ENCODE data around the gene LSM10.
A peak's percentile ranks its signal among the peaks of the same experiment; 100 is the strongest.

The LSM10 gene

DNA sequence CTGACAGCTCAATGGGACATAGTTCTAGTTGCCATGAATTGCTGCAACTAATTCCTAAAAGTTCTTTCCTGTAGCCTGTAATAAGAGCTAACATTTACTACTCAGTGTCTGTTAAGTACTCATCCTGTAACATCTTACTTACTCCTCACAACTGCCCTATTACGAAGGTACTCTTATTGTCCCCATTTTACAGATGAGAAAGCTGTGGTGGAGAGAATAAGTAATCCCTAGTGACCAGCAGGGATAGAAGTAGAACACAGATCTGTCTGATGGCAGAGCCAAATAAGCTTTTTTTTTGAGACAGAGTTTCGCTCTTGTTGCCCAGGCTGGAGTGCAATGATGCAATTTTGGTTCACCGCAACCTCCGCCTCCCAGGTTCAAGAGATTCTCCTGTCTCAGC lies 15.0 kb downstream of the LSM10 start:
- Histone ChIP-seq H3K9ac (ENCODE audit: low read depth, low read length) (no peak overlapping the region), H3K27me3 (ENCODE audit: control insufficient read depth, insufficient read depth, low read length) (no peaks in the 10 kb centered on the region), H3K27ac (ENCODE audit: low read depth, low read length) (no peak overlapping the region), H3K4me3 (ENCODE audit: low read depth, low read length) (no peak overlapping the region), H3K9me3 (ENCODE audit: control insufficient read depth, insufficient read depth, low read length) (no peaks in the 10 kb centered on the region), H3K36me3 (ENCODE audit: control insufficient read depth, insufficient read depth, low read length) (0 out of 2 replicates have a peak, but pooled peaks cover 4% of the 10 kb centered on the region), H3K4me1 (ENCODE audit: control insufficient read depth, insufficient read depth, low read length) (peaks cover 16% of the 10 kb centered on the region)

DNA sequence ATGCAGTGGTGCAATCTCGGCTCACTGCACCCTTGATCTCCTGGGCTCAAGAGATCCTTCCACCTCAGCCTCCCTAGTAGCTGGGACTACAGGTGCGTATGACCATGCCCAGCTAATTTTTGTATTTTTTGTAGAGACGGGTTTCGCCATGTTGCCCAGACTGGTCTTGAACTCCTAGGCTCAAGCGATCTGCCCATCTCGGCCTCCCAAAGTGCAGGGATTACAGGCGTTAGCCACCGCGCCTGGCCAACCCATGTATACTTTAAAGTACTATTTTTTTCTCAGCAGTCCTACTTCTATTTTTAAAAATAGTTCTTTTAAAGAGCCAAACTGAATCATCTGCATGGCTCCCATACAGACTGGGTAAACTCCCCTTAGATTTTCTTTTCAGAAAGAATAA lies 15.5 kb downstream of the LSM10 start:
- H3K9me3 ChIP-seq (ENCODE audit: control insufficient read depth, insufficient read depth, low read length), result no peaks in the 10 kb centered on the region
- H3K36me3 ChIP-seq (ENCODE audit: control insufficient read depth, insufficient read depth, low read length), result 0 out of 2 replicates have a peak, but pooled peaks cover 4% of the 10 kb centered on the region
- H3K4me3 ChIP-seq (ENCODE audit: low read depth, low read length), result no peak overlapping the region
- H3K9ac ChIP-seq (ENCODE audit: low read depth, low read length), result no peak overlapping the region
- peaks cover 12% of the 10 kb centered on the region for H3K4me1 ChIP-seq (ENCODE audit: control insufficient read depth, insufficient read depth, low read length)
- H3K27ac ChIP-seq (ENCODE audit: low read depth, low read length), result no peak overlapping the region
- no peaks in the 10 kb centered on the region for H3K27me3 ChIP-seq (ENCODE audit: control insufficient read depth, insufficient read depth, low read length)

DNA sequence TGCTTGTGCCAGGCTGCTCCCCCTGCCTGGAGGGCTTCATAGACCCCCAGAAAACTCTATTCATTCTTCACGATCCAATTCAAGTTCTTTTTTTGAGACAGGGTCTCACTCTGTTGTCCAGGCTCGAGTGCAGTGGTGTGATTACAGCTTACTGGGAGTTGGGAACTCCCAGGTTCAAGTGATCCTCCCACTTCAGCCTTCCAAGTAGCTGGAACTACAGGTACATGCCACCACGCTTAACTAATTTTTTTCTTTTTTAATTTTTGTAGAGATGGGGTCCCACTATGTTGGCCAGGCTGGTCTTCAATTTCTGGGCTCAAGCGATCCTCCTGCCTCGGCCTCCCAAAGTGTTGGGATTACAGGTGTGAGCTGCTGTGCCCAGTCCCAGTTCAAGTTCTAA lies 16.3 kb downstream of the LSM10 start:
- Histone ChIP-seq H3K4me1 (ENCODE audit: control insufficient read depth, insufficient read depth, low read length) (peaks cover 5% of the 10 kb centered on the region; the same call in 1 of the 2 replicates), H3K9me3 (ENCODE audit: control insufficient read depth, insufficient read depth, low read length) (no peaks in the 10 kb centered on the region), H3K27me3 (ENCODE audit: control insufficient read depth, insufficient read depth, low read length) (no peaks in the 10 kb centered on the region), H3K4me3 (ENCODE audit: low read depth, low read length) (no peak overlapping the region), H3K27ac (ENCODE audit: low read depth, low read length) (no peak overlapping the region), H3K36me3 (ENCODE audit: control insufficient read depth, insufficient read depth, low read length) (0 out of 2 replicates have a peak, but pooled peaks cover 4% of the 10 kb centered on the region), H3K9ac (ENCODE audit: low read depth, low read length) (no peak overlapping the region)

DNA sequence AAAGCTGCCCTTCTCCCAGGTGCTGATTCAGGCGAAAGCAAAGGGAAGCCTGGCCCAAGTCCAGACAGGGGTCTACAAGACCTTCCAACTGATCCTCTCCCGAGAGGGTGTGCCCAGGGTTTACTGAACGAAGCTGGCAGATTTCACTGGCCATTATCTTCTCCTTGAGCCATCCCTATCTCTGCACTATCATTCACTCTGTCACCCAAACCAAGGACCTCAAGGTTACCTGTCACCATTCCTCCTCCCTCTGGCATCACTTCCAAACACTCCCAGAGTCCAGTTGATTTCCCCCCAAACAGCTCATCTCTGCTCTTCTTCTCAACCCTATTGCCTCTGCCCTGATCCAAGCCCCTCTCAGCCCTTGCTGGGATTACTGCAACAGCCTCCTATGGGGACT lies 16.9 kb downstream of the LSM10 start:
- H3K27me3 ChIP-seq (ENCODE audit: control insufficient read depth, insufficient read depth, low read length), result no peaks in the 10 kb centered on the region
- H3K9ac ChIP-seq (ENCODE audit: low read depth, low read length), result no peak overlapping the region
- 0 out of 2 replicates have a peak, but pooled peaks cover 4% of the 10 kb centered on the region for H3K36me3 ChIP-seq (ENCODE audit: control insufficient read depth, insufficient read depth, low read length)
- peak overlapping the region; percentile 26 for H3K27ac ChIP-seq (ENCODE audit: low read depth, low read length)
- peaks cover 5% of the 10 kb centered on the region; the same call in 1 of the 2 replicates for H3K4me1 ChIP-seq (ENCODE audit: control insufficient read depth, insufficient read depth, low read length)
- H3K4me3 ChIP-seq (ENCODE audit: low read depth, low read length), result no peak overlapping the region
- no peaks in the 10 kb centered on the region for H3K9me3 ChIP-seq (ENCODE audit: control insufficient read depth, insufficient read depth, low read length)

DNA sequence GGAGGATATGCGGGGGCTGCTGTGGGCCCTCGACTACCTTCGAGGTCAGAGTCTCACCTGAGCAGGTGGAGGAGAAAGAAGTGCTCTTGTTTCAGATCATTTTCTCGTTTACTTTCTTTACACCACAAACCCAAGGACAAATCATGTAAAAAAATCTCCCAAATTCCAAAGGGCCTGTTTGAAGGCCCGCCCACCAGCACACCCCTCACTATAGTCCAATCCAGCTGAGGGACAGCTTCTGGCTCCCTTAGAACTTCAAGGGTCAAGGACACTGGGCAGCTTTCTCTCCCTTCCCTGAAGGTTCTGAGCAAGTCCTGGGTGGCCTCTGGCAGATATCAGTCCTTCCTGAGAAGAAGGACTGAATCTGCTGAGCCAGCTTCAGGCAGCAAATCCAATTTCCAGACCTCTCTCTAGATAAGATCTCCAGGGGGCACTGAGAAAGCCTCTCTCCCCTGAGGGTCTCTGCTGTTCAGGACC lies 17.5 kb downstream of the LSM10 start:
- Histone ChIP-seq H3K9ac (ENCODE audit: low read depth, low read length) (no peak overlapping the region), H3K36me3 (ENCODE audit: control insufficient read depth, insufficient read depth, low read length) (0 out of 2 replicates have a peak, but pooled peaks cover 4% of the 10 kb centered on the region), H3K27ac (ENCODE audit: low read depth, low read length) (peak overlapping the region; percentile 26), H3K4me3 (ENCODE audit: low read depth, low read length) (no peak overlapping the region), H3K4me1 (ENCODE audit: control insufficient read depth, insufficient read depth, low read length) (peaks cover 5% of the 10 kb centered on the region; the same call in 1 of the 2 replicates), H3K9me3 (ENCODE audit: control insufficient read depth, insufficient read depth, low read length) (no peaks in the 10 kb centered on the region), H3K27me3 (ENCODE audit: control insufficient read depth, insufficient read depth, low read length) (no peaks in the 10 kb centered on the region)

DNA sequence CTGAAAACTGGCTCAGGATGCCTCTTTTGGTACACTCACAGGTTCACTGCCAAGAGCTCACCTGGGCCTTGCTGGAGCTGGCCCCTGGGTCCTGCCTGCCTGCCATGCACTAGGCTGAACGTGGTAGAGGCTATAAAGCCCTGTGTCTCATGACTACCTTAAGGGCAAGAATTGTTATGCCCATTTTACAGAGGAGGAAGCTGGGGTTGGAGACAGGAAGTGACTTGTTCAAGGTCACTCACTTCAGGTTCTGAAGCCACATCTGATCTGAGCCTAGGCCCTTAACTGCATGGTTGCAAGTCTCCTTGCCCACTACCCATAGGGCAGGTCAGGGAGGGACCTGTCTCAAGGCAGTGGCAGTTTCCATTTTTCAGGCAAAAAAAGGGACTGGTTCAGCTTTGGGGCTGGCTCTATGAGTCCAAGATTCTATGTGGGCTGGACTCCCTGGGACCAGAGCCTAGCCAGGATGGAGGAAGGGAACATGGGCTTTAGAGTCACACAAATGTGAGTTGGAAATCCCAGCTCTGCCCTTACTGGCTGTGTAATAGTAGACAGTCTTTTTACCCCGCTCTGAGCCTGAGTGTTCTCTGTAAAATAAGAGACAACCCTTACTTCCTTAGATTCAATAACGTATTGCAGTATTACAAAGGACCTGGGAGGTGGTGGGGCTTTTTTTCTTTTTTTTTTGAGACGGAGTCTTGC lies 19.8 kb downstream of the LSM10 start:
- Histone ChIP-seq H3K27me3 (ENCODE audit: control insufficient read depth, insufficient read depth, low read length) (no peaks in the 10 kb centered on the region), H3K9ac (ENCODE audit: low read depth, low read length) (no peak overlapping the region), H3K9me3 (ENCODE audit: control insufficient read depth, insufficient read depth, low read length) (no peaks in the 10 kb centered on the region), H3K4me3 (ENCODE audit: low read depth, low read length) (no peak overlapping the region), H3K4me1 (ENCODE audit: control insufficient read depth, insufficient read depth, low read length) (peaks cover 21% of the 10 kb centered on the region), H3K27ac (ENCODE audit: low read depth, low read length) (no peak overlapping the region), H3K36me3 (ENCODE audit: control insufficient read depth, insufficient read depth, low read length) (peaks cover 6% of the 10 kb centered on the region; the same call in 1 of the 2 replicates)

DNA sequence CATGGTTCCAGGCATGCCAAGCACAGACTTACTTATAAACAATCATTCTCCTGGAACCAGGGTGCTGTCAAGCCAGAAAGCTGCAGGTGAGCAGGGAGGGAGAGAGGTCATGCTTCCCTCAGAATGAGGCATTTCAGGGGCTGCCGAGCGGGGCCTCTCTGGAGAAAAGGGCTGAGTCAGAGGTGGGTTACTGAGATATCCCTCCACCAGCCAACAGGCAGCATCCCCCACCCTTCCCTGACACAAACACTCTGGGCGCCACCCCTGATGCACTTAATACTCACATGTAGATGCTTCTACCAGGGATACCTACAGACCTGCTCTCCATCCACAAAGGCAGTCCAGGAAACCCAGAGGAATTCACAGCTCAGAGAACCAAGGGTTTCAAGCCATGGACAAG lies 25.1 kb downstream of the LSM10 start:
- Histone ChIP-seq H3K4me3 (ENCODE audit: low read depth, low read length) (no peak overlapping the region), H3K27me3 (ENCODE audit: control insufficient read depth, insufficient read depth, low read length) (no peaks in the 10 kb centered on the region), H3K27ac (ENCODE audit: low read depth, low read length) (peak overlapping the region; percentile 96), H3K36me3 (ENCODE audit: control insufficient read depth, insufficient read depth, low read length) (peaks cover 9% of the 10 kb centered on the region; the same call in 1 of the 2 replicates), H3K4me1 (ENCODE audit: control insufficient read depth, insufficient read depth, low read length) (peaks cover 39% of the 10 kb centered on the region), H3K9me3 (ENCODE audit: control insufficient read depth, insufficient read depth, low read length) (no peaks in the 10 kb centered on the region), H3K9ac (ENCODE audit: low read depth, low read length) (0 out of 2 replicates have a peak overlapping the region, but pooled peaks have one; percentile 21)

DNA sequence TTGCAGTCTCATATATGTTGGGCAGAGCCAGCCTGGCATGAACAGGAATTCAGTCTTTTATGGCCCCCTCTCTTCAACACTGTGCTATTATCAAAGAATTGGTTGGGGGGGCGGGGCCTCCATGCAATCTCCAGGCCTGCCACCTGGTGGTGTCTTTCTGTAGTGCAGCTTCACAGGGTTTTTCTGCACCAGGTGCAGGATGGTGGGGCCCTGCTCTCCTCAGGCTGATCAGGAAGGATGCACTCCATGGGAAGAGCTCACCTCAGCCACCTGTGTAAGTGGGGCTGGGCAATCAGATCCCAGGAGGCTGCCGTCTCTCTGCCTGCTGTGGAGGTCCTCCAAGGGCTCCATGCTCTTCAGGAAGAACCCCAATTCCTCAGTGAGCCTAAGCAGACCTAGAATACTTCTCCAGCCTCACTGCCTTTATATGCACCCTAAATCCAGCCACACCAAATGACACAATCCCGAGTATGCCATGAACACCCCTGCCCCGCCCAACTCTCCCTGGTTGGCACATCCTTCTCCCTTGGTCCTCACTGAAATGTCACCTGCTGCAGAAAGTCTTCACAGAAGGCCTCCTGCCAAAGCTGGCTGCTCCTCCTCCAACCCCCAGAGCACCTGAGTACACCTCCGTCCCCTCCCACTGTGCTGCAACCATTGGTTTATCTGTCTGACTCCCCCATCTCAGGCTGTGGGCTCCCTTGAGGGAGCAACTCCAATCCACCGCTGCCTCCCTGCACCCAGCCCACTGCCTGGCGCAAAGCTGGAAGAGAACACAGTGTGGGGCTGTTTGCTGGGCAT lies 28.4 kb downstream of the LSM10 start:
- Histone ChIP-seq H3K27ac (ENCODE audit: low read depth, low read length) (peak overlapping the region; percentile 32), H3K27me3 (ENCODE audit: control insufficient read depth, insufficient read depth, low read length) (no peaks in the 10 kb centered on the region), H3K36me3 (ENCODE audit: control insufficient read depth, insufficient read depth, low read length) (peaks cover 10% of the 10 kb centered on the region; the same call in 1 of the 2 replicates), H3K4me1 (ENCODE audit: control insufficient read depth, insufficient read depth, low read length) (peaks cover 38% of the 10 kb centered on the region), H3K9me3 (ENCODE audit: control insufficient read depth, insufficient read depth, low read length) (no peaks in the 10 kb centered on the region), H3K9ac (ENCODE audit: low read depth, low read length) (no peak overlapping the region), H3K4me3 (ENCODE audit: low read depth, low read length) (no peak overlapping the region)

DNA sequence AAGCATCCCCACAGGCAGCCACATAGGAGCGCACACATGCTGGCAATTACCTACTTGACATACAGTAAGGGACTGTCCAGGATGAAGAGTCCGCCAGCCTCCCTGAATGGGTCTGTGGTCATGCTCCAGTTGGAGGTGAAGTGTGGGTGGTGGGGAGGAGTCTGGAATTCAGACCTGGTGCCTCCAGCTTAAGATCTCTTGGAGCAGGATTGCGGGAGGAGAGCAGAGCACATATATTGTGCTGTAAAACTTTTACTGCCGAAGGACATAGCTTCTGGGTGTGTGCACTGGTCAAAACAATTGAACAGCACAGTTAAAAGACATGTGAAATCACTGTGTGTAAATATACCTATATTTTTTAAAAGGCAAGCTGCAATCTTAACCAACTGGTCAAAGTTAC lies 29.9 kb downstream of the LSM10 start:
- peaks cover 23% of the 10 kb centered on the region for H3K4me1 ChIP-seq (ENCODE audit: control insufficient read depth, insufficient read depth, low read length)

DNA sequence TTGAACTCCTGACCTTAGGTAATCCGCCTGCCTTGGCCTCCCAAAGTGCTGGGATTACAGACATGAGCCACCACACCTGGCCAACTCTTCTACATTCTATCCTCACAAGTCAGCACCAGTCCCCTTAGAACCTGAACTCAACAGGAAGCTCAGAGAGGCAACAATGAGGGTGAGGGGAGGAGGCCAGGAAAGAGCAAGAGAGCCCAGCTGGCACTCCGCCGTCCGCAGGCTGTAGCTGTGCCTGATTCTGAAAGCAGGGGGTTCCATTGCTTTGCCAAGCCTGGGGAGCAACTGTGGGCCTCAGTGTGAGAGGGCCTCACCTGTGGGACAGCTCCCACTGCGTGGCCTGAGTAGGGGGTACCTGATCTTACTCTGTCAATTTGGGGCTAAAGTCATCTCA lies 30.6 kb downstream of the LSM10 start:
- Histone ChIP-seq H3K36me3 (ENCODE audit: control insufficient read depth, insufficient read depth, low read length) (peaks cover 12% of the 10 kb centered on the region; the same call in 1 of the 2 replicates), H3K4me3 (ENCODE audit: low read depth, low read length) (no peak overlapping the region), H3K27me3 (ENCODE audit: control insufficient read depth, insufficient read depth, low read length) (no peaks in the 10 kb centered on the region), H3K9ac (ENCODE audit: low read depth, low read length) (no peak overlapping the region), H3K4me1 (ENCODE audit: control insufficient read depth, insufficient read depth, low read length) (peaks cover 18% of the 10 kb centered on the region), H3K9me3 (ENCODE audit: control insufficient read depth, insufficient read depth, low read length) (no peaks in the 10 kb centered on the region), H3K27ac (ENCODE audit: low read depth, low read length) (no peak overlapping the region)

More for the DNA sequence above, 29.9 kb downstream of the LSM10 start:
- H3K36me3 ChIP-seq (ENCODE audit: control insufficient read depth, insufficient read depth, low read length), result peaks cover 7% of the 10 kb centered on the region; the same call in 1 of the 2 replicates
- H3K27me3 ChIP-seq (ENCODE audit: control insufficient read depth, insufficient read depth, low read length), result no peaks in the 10 kb centered on the region
- H3K27ac ChIP-seq (ENCODE audit: low read depth, low read length), result no peak overlapping the region
- H3K9me3 ChIP-seq (ENCODE audit: control insufficient read depth, insufficient read depth, low read length), result no peaks in the 10 kb centered on the region
- H3K4me3 ChIP-seq (ENCODE audit: low read depth, low read length), result no peak overlapping the region
- no peak overlapping the region for H3K9ac ChIP-seq (ENCODE audit: low read depth, low read length)

All from HUES48 (cell line).